ENCODE data around the gene GAK.
"Not testable (repeated sequence)": the region's sequence is repeated elsewhere in the genome, so short reads cannot be mapped to it uniquely, and the experiment has no call there.

GAK gene

GRCh38 chr4:825063-825970 lies 106.8 kb downstream of the GAK start:
- no peak for DNase-seq

- no peak for DNase-seq
Measured at GRCh38 chr4:824461-825062, 107.6 kb downstream of the GAK start.

- no peak for DNase-seq
Measured at GRCh38 chr4:823761-824460, 108.2 kb downstream of the GAK start.

- DNase-seq, result no peak
Measured at GRCh38 chr4:823176-823760, 108.8 kb downstream of the GAK start.

GRCh38 chr4:822361-823175 lies 109.5 kb downstream of the GAK start:
- DNase-seq, result no peak

GRCh38 chr4:821631-822030 lies 110.5 kb downstream of the GAK start:
- no peak for DNase-seq

GRCh38 chr4:821181-821591 lies 110.9 kb downstream of the GAK start:
- no peak for DNase-seq

GRCh38 chr4:820230-821172 lies 111.6 kb downstream of the GAK start:
- DNase-seq, result no peak

- no peak for DNase-seq
Measured at GRCh38 chr4:819401-820229, 112.5 kb downstream of the GAK start.

GRCh38 chr4:818106-818921 lies 113.8 kb downstream of the GAK start:
- no peak for DNase-seq

- peak; percentile 57 for DNase-seq
Measured at GRCh38 chr4:815464-816146, 116.5 kb downstream of the GAK start.

- DNase-seq, result no peak
Measured at GRCh38 chr4:814312-814850, 117.7 kb downstream of the GAK start.

- no peak for DNase-seq
Measured at GRCh38 chr4:813900-814299, 118.2 kb downstream of the GAK start.

GRCh38 chr4:808860-809570 lies 123.1 kb downstream of the GAK start:
- no peak for DNase-seq

- no peak for DNase-seq
Measured at GRCh38 chr4:807792-808191, 124.3 kb downstream of the GAK start.

- not testable (repeated sequence) for DNase-seq
Measured at GRCh38 chr4:806979-807378, 125.1 kb downstream of the GAK start.

- no peak for DNase-seq
Measured at GRCh38 chr4:804804-805203, 127.3 kb downstream of the GAK start.

GRCh38 chr4:803884-804283 lies 128.2 kb downstream of the GAK start:
- no peak for DNase-seq
